Loucy (cell line): ENCODE measurements around the gene AFF3.

Experiments used
- CTCF ChIP-seq: fragments of 200-600 bp; sonication (generic); conservative IDR thresholded peaks from 2 replicates; pipeline ENCODE4 v1.5.1; 2014; ENCODE audit warnings: mild to moderate bottlenecking, antibody characterized with exemption, low read length
- EZH2phosphoT487 ChIP-seq: fragments of 200-600 bp; IDR thresholded peaks from 2 replicates; pipeline ENCODE4 v1.6.1; 2018; ENCODE audit warnings: antibody characterized with exemption, mild to moderate bottlenecking, moderate library complexity, borderline replicate concordance

DNA sequence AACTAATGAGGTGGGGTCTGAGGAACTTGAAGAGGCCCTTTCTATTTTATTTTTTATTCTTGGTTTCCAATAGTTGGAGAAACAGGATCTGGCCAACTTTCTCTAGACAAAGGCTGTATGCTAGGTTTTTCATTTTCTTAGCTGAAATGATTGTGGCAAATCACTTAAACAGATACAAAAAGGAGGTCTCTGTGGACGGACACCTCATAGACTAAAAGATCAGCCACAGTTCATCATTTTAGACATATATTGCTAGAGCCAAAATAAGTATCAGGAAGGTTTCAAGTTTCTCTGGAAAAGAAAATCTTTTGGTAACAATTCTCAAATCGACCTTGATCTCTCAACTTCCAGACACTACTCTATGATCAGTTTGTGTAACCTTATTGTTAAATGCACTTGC, 428.0 kb downstream of the AFF3 start:
- TF ChIP-seq CTCF (no peak), EZH2phosphoT487 (no peak)
